Stimulated activated CD4-positive, alpha-beta T cell treated with anti-CD3 and anti-CD28 coated beads, Interleukin-4, amount 100 ng/mL, for 24 hours (primary cell): ENCODE data around the gene PTPRC.

ENCODE experiments used
- DNase-seq: peaks from one replicate; pipeline ENCODE4 v3.0.0-alpha.2; 2020

PTPRC gene

DNA sequence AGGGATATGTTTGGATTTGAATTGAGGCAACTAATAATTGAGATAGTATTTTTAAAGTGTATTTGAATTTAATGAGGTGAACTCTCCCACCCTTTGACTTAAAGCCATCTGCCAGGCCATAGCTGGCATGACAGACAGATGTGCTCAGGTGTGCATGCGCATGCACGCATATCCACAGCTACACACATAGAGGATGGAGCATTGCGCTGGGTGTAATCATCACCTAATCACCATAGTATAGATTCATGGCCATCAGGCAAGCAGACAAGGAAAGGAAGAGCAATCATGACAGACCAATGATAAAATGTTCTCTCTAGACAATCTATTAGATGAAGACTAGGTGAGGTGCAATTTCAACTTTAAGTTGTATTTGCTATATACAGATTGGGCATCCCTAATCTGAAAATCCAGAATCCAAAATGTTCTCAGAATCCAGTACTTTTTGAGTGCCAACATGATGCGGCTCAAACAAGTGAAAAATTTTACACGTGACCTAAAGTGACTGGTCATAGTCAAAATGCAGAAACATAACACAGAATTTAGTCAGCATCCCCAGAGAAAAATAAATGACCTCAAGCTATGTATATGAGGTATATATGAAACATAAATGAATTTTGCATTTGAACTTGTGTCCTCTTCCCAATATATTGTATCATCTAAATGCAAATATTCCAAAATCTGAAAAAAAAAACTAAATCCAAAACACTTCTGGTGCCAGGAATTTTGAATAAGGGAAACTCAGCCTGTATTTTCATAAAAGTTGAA is 70.1 kb downstream of the PTPRC start:
- no peak for DNase-seq

DNA sequence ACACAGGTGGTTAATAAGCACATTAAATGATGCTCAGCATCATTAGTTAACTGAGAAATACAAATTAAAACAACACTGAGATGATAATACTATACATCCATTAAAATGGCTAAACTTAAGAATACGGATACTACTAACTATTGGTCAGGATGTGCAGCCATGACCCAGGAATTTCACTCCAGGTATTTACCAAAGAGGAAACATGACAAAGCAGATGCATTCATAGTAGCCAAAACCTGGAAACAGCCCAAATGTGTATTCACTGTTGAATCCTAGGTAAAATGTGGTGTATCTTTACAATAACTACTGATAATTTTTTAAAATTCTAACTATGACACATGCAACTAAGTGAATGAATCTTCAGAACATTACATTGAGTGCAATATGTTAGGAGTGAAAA is 73.0 kb downstream of the PTPRC start:
- no peak for DNase-seq

DNA sequence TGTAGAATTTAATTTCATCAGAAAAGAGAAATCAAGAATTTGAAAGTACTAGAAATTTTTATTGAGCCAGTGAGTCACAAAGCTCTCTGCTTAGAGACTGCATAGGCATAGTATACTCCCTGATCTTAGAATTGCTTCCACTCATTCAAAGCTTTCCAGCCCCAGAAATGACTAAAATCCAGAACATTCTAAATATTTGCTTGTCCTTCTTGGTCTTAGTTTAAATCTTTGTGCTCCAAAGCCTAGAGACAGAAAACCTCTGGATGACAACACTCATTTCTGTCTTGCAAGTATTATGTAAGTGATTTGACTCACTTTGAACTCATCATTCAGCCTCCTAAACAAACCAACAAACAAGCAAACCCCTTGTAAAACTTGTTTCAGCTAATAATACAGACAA is 74.2 kb downstream of the PTPRC start:
- DNase-seq, result no peak

DNA sequence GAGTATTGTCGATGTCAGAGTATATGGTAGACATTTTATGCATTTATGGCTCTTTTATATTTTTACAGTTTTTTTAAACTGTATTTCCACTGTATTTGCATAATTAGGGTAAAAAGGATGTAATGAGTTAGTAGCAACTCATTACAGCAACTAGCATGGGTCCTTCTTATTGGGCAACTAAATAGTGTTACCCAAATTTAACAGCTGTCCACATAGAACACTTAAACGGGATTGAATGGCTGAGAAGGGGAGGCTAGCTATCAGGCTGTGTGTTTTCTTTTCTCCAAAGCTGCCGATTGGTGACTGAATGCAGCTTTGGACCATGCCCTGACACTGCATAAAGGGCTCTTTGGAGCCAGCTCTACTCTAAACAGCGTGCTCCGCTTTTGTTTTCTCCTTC is 75.4 kb downstream of the PTPRC start:
- no peak for DNase-seq

DNA sequence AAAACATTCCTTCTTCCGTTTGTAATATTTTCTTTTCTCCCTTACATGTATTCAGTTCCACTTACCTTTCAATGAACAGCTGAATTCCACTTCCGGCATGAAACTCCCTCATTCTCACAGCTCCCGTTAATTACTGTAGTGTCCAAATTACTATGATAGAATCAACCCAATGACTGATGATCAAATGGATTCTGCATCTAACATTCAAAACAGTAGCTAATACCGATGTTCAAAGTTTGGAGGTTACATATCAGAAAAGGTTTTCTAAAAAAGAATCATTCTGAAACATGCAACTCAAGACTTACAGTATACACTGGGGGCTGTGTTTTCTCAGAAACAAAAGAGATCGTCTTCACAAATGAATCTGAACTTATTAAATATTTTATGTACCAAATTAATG is 77.2 kb downstream of the PTPRC start:
- DNase-seq, result no peak

DNA sequence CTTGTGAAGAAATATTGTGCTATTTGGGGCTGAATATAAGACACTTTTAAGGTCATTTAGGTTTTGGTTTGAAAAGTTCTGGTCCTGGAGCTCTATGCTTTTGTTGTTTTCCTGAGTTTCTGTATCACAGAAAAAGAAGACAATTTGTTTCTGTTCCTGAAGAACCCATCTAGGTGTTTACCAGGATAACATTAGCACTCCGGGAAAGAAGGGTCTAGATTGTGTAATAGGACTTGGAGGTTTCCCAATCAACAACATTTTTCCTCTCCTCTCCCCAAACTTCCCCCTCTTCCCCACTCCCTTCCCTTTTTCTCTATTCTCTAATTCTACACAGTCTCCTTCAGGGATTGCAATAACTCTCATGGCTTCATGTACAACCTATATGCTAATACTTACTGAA is 78.7 kb downstream of the PTPRC start:
- DNase-seq, result no peak

DNA sequence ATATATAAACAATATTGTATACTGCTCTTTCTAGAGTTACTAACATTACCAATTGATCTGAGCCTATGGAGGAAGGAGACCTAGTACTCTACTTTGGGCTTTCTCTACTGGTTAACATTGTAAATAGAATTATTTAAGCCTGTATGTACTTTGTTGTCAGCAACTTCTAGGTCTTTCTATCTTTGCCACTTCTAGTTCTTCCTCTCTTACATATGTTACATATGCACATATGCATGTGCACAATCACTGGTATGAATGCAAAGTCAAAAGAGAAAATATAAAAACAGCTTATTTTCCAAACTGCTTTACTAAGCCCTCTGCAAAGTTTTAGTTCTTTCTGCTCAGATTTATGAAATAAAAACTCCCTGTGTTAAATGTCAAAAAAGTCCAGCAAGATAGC is 84.3 kb downstream of the PTPRC start:
- no peak for DNase-seq

DNA sequence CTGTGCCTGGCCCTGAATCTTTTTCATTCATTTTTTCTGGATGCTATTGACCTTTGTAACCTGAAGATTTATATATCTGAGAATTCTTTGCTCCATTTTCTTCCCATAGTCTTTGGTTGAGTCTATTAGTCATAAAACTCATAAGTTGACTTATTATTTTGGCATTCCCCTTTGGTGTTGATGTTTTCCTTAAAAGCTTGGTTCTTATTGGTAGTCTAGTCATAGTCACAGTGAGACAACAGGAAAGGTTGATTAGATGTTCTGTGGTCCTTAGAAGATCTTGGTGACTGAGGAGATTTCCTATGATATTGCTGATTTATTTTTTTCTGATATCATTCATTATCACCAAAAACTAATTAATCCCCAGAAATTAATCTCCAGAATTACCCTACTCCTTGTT is 86.2 kb downstream of the PTPRC start:
- no peak for DNase-seq

DNA sequence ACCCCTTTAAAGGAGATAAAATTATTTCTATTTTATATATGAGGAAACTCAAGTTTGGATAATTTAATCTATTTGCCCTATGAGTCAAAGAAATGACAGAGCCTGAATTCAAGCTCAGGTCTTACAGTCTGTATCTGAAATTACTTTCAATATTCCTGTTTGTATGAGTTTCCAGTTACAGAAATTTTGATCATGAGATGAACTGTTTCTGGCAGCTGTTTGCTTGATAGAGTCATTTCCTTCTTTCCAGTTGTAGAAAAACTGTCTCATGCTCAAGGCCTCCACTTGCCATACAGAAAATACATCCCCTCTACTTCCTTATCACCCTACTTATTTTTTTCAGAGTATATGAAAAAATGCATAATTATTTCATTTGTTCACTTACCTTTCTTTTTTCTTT is 87.6 kb downstream of the PTPRC start:
- no peak for DNase-seq

DNA sequence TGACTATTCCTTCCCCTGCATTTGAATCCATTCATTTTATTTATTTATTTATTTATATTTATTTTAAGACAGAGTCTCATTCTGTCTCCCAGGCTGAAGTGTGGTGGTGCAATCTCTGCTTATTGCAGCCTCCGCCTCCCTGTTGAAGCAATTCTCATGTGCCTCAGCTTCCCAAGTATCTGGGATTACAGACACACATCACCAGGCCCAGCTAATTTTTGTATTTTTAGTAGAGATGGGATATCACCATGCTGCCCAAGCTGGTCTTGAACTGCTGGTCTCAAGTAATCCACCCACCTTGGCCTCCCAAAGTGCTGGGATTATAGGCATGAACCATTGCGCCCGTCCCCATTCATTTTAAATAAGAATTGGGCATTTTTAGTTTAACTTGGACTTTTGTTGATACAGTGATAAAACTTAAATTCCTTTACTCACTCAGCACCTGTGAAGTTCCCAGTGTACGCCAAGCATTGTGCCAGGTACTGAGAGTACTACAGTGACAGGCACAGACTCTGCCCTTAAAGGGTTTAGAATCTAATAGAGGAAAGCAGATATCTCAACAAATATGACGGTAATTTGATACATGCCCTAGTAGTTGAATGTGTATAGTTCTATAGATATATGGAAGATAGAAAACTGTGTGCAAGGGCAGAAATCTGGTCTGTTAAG is 90.5 kb downstream of the PTPRC start:
- no peak for DNase-seq

DNA sequence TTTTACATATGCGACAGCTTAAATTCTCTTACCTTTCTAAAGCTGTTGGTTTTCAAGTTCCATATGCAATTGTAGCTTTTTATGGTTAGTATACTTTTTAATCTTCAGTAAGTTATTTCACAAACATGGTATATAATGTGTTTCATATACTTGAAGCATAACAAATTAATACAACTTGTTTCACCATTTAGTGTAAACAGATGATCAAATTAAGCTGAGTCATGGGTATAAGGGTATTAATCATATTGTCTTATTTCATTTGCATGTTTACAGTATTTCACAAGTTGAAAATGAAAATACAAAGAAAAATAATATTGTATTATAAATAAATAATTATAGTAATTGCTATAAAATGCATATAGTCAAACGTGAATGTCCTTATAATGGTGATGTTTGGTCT is 92.1 kb downstream of the PTPRC start:
- no peak for DNase-seq

DNA sequence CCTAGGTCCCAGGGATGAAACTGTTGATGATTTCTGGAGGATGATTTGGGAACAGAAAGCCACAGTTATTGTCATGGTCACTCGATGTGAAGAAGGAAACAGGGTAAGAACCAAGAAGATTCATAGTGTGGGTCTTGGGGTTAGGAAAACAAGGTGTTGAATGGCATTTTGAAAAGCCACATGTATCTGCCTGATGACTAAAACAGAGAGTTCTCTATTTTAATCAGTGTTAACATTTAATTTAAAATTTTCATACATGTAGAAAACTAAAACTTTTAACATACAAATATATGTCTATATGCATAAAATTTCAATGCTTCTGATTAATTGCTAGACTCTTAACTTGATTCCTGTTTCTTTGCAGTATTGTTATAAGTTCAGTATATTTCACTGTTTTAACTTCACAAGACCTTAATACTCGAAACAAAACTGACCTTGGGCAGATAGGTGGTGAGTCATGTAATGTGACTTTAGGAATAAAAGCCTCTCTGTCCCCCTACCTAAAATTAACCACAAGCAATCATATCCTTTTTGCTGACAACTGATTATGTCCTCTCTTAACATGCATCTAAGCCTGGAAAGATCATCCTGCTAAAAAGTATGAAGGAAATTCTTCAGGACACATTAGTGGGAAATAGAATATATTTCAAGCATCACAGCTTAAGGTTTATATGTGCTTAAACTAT is 95.6 kb downstream of the PTPRC start:
- DNase-seq, result no peak

DNA sequence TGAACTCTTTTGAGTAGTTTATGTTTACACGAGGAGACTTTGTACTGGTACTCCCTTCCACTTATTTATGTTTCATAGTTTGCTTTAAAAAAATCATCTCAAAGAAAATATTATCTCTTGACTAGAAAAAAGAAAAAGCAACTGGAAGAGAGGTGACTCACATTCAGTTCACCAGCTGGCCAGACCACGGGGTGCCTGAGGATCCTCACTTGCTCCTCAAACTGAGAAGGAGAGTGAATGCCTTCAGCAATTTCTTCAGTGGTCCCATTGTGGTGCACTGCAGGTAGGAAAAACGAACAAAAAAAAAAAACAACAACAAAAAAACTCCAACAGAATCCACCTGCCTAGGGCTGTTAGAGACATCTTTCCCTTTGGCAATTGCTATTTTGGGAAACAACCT is 102.9 kb downstream of the PTPRC start:
- DNase-seq, result no peak

DNA sequence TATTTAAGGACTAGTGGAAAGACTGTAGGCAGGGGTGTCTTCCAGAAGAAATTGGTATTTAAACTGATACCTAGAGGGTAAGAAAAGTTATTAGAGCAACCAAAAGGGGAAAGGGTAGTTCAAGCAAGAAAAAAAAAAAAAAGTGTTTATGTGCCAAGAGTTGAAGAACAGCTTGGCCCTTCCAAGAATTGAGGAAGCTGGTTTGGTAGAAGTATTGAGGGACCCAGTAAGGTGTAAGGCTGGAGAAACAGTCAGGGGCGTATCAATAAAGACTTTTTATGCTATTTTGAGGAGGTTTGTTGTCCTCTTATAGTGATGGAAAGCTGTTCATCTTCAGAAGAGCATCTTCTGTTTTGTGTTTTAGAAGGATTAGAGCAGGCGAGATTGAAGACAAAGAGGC is 108.3 kb downstream of the PTPRC start:
- no peak for DNase-seq

DNA sequence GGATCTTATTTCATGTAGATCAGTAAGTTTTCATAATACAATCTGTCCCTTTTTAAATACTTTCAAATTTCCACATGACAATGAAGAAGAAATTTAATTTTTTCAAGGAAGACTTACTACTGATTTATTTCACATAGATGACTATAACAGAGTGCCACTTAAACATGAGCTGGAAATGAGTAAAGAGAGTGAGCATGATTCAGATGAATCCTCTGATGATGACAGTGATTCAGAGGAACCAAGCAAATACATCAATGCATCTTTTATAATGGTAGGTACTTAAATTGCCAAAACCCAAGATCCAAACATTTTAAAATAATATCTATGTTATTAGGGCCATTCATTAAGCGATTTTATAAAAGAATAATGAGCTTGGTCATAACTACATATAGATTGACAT is 110.4 kb downstream of the PTPRC start:
- DNase-seq, result no peak

DNA sequence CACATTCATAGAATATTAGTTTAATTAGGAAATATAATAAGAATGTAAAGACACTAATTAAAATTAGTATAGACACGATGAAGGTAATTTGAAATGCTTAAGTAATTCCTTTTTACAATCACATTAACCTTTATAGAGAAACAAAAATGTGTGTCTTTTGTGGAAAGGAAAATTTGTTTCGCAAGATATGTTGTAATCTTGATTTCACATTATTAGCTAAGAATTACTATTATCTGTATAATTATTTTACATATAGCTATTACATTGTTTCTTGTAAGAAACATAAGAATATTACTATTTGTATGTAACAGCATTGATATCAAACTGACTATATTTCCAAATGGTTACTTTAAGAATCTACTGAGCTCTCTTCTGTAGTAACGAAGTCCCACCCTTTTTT is 111.2 kb downstream of the PTPRC start:
- no peak for DNase-seq

DNA sequence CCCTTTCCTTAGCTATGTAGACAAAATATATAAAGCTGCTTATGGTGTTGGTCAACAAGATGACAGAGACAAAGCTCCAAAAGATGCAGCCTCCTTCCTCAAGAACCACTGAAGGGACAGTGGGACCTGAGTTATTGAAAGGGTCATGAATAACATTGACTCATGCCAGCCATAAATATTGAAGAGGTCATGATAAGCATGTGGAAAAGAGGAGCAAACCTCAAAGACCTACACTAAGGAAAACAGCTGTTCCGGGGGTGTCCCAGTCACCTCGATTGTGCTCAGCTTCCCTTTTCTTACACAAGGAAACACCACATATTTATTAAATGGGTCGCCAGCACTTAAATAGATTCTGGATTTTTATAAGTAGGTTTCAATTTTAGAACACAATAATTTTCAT is 112.9 kb downstream of the PTPRC start:
- no peak for DNase-seq

DNA sequence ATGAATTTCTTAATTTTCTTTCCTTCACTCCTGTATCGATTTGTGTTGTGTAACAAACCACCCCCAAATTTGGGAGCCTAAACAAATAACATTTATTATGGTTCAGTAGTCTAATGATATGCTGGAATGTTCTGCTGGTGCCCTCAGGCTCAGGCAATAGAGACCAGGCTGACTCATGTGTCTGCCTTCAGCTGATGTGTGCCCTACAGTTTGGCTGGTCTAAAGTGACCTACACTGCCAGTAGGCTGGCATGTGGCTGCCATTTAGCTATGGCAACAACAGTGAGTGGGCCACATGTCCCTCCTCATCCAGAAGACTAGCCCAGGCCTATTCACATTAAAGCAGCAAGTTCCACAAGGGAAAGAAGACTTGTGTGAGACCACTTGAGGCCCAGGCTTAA is 115.8 kb downstream of the PTPRC start:
- DNase-seq, result no peak

DNA sequence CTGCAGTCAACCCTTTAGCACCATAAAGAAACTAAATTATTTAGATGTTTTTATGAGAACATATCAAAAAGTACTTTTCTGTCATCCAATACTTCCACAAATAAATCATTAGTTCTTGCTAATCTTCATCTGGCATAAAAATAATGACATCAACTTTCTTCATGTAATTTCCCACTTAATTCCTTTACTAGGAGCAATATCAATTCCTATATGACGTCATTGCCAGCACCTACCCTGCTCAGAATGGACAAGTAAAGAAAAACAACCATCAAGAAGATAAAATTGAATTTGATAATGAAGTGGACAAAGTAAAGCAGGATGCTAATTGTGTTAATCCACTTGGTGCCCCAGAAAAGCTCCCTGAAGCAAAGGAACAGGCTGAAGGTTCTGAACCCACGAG is 116.9 kb downstream of the PTPRC start:
- no peak for DNase-seq

DNA sequence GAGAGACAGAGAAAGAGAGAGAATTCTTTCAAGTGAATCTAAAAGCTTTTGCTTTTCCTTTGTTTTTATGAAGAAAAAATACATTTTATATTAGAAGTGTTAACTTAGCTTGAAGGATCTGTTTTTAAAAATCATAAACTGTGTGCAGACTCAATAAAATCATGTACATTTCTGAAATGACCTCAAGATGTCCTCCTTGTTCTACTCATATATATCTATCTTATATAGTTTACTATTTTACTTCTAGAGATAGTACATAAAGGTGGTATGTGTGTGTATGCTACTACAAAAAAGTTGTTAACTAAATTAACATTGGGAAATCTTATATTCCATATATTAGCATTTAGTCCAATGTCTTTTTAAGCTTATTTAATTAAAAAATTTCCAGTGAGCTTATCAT is 117.6 kb downstream of the PTPRC start:
- DNase-seq, result no peak

DNA sequence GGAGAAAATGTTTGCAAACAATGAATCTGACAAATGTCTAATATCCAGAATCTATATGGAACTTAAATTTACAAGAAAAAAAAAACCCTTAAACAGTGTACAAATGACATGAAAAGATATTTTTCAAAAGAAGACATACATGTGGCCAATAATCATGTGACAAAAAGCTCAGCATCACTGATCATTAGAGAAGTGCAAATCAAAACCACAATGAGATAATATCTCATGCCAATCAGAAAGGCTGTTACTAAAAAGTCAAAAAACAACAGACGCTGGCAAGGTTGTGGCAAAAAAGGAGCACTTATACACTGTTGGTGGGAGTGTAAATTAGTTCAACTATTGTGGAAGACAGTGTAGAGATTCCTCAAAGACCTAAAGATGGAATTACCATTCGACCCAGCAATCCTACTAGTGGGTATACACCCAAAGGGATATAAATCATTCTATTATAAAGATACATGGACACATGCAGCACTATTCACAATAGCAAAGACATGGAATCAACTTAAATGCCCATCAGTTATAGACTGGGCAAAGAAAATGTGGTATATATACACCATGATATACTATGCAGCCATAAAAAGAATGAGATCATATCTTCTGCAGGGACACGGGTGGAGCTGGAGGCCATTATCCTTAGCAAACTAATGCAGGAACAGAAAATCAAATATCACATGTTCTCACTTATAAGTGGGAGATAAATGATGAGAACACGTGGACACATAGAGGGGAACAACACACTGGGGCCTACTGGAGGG is 123.2 kb downstream of the PTPRC start:
- no peak for DNase-seq

DNA sequence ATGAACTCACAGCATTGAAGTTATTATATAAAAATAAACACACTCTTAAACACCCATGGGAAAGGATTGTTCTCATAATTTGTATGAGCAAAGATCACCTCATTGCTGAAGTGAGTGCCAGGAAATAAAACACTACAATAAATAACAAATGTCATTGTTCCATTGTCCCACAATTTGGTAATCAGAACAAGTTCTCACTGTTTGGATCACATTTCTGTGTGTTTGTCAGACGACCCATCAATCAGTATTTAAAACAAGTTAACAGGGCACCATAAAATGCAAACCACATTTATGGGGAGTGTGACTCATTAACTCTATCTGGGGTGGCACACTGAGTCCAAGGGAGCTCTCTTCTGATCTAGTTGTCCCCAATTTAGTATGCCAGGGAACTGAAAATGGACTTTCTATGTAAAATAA is 124.5 kb downstream of the PTPRC start:
- DNase-seq, result no peak

DNA sequence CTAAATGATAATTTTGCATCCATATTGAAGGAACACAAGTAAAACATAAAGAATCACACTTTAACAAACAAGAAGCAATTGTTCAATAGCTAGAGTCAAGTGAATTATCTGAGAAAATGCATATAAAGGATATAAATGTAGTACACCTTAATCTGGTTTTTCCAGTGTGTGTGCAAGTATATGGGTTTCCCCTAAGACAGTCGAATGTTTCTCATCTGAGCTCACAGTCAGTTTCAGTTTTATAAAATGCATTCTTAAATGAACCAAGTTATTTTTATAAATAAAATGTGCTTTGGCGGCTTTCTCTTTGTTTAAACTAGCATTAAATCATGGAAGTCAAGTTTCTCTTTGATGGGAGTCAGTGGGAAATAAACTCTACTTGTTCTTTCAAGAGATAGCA is 125.9 kb downstream of the PTPRC start:
- no peak for DNase-seq

DNA sequence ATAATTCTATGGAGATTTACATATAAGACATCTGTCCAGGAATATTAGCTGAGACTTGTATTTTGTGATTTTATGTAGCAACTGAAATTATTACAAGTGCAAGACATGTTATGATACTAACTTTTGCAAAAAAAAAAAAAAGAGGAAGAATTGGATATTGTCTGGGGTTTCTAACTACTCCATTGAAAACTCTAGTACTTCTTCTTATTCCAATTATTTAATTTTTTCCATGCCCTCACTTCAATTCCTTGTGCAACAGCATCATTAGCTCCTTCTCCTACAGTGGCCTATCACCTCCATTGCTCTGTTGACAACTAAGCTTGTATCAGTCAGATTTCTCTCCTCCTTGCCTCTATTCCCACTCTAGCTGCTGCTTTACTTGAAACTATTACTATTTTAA is 126.6 kb downstream of the PTPRC start:
- no peak for DNase-seq
